ENCODE data around the gene RNASE8.
"Not testable (repeated sequence)": the region's sequence is repeated elsewhere in the genome, so short reads cannot be mapped to it uniquely, and the experiment has no call there.

Gene RNASE8

GRCh38 chr14:21057803-21058675 is at the start of gene RNASE8:
RNASE8 (plus strand) TSS chr14:21057822; CDS start chr14:21057893, 71 bp downstream.
- H3K27me3 ChIP-seq: no peaks in the 10 kb centered on the region
- TF ChIP-seq Cebpa-rat (IDR thresholded peaks at IDR 0.05): no peak
- no peaks in the 10 kb centered on the region for H3K36me3 ChIP-seq
- H3K4me3 ChIP-seq: no peak within 1 kb of the TSS
- no peaks in the 10 kb centered on the region for H3K9me3 ChIP-seq (replicated peaks in 1 of 11)
- H3K4me2 ChIP-seq: peak within 1 kb of the TSS in 1 of 11 experiments; percentile 10; a peak in 1 of 22 replicates
- H3K9ac ChIP-seq: no peak within 1 kb of the TSS
- peaks cover 0 to 14% (median 9%) of the 10 kb centered on the region in 10 experiments; a peak in 17 of 20 replicates for H3K4me1 ChIP-seq
- H3K27ac ChIP-seq: no peak within 1 kb of the TSS
- H4K20me1 ChIP-seq: no peaks in the 10 kb centered on the region; a peak in 1 of 22 replicates

GRCh38 chr14:21009721-21010120 is 47.9 kb upstream of the RNASE8 start:
- H3K27ac ChIP-seq; H3K4me1 ChIP-seq; H3K4me3 ChIP-seq; H3K36me3 ChIP-seq; H3K27me3 ChIP-seq; H3K9me3 ChIP-seq (replicated peaks in 1 of 11); H3K9ac ChIP-seq; H3K4me2 ChIP-seq; H4K20me1 ChIP-seq: not testable (repeated sequence)

- no peaks in the 10 kb centered on the region for H3K27me3 ChIP-seq
- H4K20me1 ChIP-seq: no peaks in the 10 kb centered on the region; a peak in 1 of 22 replicates
- no peak overlapping the region for H3K4me3 ChIP-seq
- H3K27ac ChIP-seq: no peak overlapping the region
- no peak for TF ChIP-seq Cebpa-rat (IDR thresholded peaks at IDR 0.05)
- no peak overlapping the region for H3K9ac ChIP-seq
- no peaks in the 10 kb centered on the region for H3K36me3 ChIP-seq
- H3K4me2 ChIP-seq: no peak overlapping the region
- peaks cover 0 to 13% (median 0%) of the 10 kb centered on the region in 10 experiments; a peak in 9 of 20 replicates for H3K4me1 ChIP-seq
- no peaks in the 10 kb centered on the region for H3K9me3 ChIP-seq (replicated peaks in 1 of 11)
Measured at GRCh38 chr14:21011136-21011535, 46.5 kb upstream of the RNASE8 start.

- Histone ChIP-seq H3K9ac (no peak overlapping the region), H3K36me3 (peaks cover 0 to 18% (median 0%) of the 10 kb centered on the region in 11 experiments; a peak in 7 of 22 replicates), H3K27ac (no peak overlapping the region), H3K9me3 (replicated peaks in 1 of 11) (no peaks in the 10 kb centered on the region), H3K4me2 (peak overlapping the region in 1 of 11 experiments; percentile 13; a peak in 2 of 22 replicates), H4K20me1 (no peaks in the 10 kb centered on the region; a peak in 1 of 22 replicates), H3K4me3 (no peak overlapping the region), H3K4me1 (peaks cover 0 to 45% (median 14%) of the 10 kb centered on the region in 10 experiments; a peak in 12 of 20 replicates), H3K27me3 (no peaks in the 10 kb centered on the region)
- no peak for TF ChIP-seq Cebpa-rat (IDR thresholded peaks at IDR 0.05)
Measured at GRCh38 chr14:21014761-21015190, 42.8 kb upstream of the RNASE8 start.

- Histone ChIP-seq H3K4me3 (no peak overlapping the region), H3K36me3 (peaks cover 0 to 18% (median 0%) of the 10 kb centered on the region in 11 experiments; a peak in 7 of 22 replicates), H3K4me1 (peaks cover 0 to 45% (median 14%) of the 10 kb centered on the region in 10 experiments; a peak in 12 of 20 replicates), H4K20me1 (no peaks in the 10 kb centered on the region; a peak in 1 of 22 replicates), H3K9me3 (replicated peaks in 1 of 11) (no peaks in the 10 kb centered on the region), H3K9ac (no peak overlapping the region), H3K27me3 (no peaks in the 10 kb centered on the region), H3K4me2 (peak overlapping the region in 1 of 11 experiments; percentile 13; a peak in 3 of 22 replicates), H3K27ac (no peak overlapping the region)
- TF ChIP-seq Cebpa-rat (IDR thresholded peaks at IDR 0.05): no peak
Measured at GRCh38 chr14:21015312-21015711, 42.3 kb upstream of the RNASE8 start.

GRCh38 chr14:21016413-21017190 is 41.0 kb upstream of the RNASE8 start:
- Histone ChIP-seq H3K4me1 (peaks cover 0 to 45% (median 16%) of the 10 kb centered on the region in 10 experiments; a peak in 12 of 20 replicates), H4K20me1 (no peaks in the 10 kb centered on the region; a peak in 1 of 22 replicates), H3K4me2 (peak overlapping the region in 5 of 11 experiments; percentile 8 to 61 (median 40); a peak in 8 of 22 replicates), H3K36me3 (peaks cover 0 to 18% (median 4%) of the 10 kb centered on the region in 11 experiments; a peak in 8 of 22 replicates), H3K27me3 (no peaks in the 10 kb centered on the region), H3K9ac (no peak overlapping the region), H3K9me3 (replicated peaks in 1 of 11) (no peaks in the 10 kb centered on the region), H3K27ac (no peak overlapping the region), H3K4me3 (no peak overlapping the region)
- no peak for TF ChIP-seq Cebpa-rat (IDR thresholded peaks at IDR 0.05)

- H3K9me3 ChIP-seq (replicated peaks in 1 of 11): no peaks in the 10 kb centered on the region
- H3K4me2 ChIP-seq: peak overlapping the region in 5 of 11 experiments; percentile 25 to 61 (median 40); a peak in 10 of 22 replicates
- H3K4me1 ChIP-seq: peaks cover 0 to 55% (median 20%) of the 10 kb centered on the region in 10 experiments; a peak in 13 of 20 replicates
- peaks cover 0 to 18% (median 4%) of the 10 kb centered on the region in 11 experiments; a peak in 8 of 22 replicates for H3K36me3 ChIP-seq
- H3K27ac ChIP-seq: 0 out of 22 replicates have a peak overlapping the region, but pooled peaks of 1 of the 11 experiments have one; percentile 5
- H4K20me1 ChIP-seq: no peaks in the 10 kb centered on the region; a peak in 1 of 22 replicates
- no peaks in the 10 kb centered on the region for H3K27me3 ChIP-seq
- no peak overlapping the region for H3K4me3 ChIP-seq
- no peak overlapping the region for H3K9ac ChIP-seq
- no peak for TF ChIP-seq Cebpa-rat (IDR thresholded peaks at IDR 0.05)
Measured at GRCh38 chr14:21017528-21018245, 39.9 kb upstream of the RNASE8 start.

GRCh38 chr14:21018286-21018685 is 39.3 kb upstream of the RNASE8 start:
- peak overlapping the region in 2 of 11 experiments; percentile 40 to 61; a peak in 5 of 22 replicates for H3K4me2 ChIP-seq
- no peak overlapping the region for H3K9ac ChIP-seq
- no peak overlapping the region for H3K4me3 ChIP-seq
- H3K27ac ChIP-seq: no peak overlapping the region
- no peaks in the 10 kb centered on the region for H3K27me3 ChIP-seq
- no peaks in the 10 kb centered on the region for H3K9me3 ChIP-seq (replicated peaks in 1 of 11)
- H3K36me3 ChIP-seq: peaks cover 0 to 18% (median 4%) of the 10 kb centered on the region in 11 experiments; a peak in 8 of 22 replicates
- peaks cover 1 to 61% (median 25%) of the 10 kb centered on the region in 10 experiments; a peak in 19 of 20 replicates for H3K4me1 ChIP-seq
- no peaks in the 10 kb centered on the region for H4K20me1 ChIP-seq
- TF ChIP-seq Cebpa-rat (IDR thresholded peaks at IDR 0.05): no peak
